NCI-H2196 (cell line): Measurements from ENCODE around the gene SERTAD2.

Experiments
- DNase-seq: peaks from one replicate; lab custom pipeline; 2025; ENCODE audit not compliant: unreplicated experiment; lab: John Stamatoyannopoulos, UW

SERTAD2 gene

GRCh38 chr2:64586883-64587481, 66.7 kb downstream of the SERTAD2 start:
- DNase-seq = peak; percentile 31

GRCh38 chr2:64586054-64586453, 67.7 kb downstream of the SERTAD2 start:
- DNase-seq = no peak

GRCh38 chr2:64582774-64583340, 70.9 kb downstream of the SERTAD2 start:
- no peak for DNase-seq

GRCh38 chr2:64581777-64582539, 71.8 kb downstream of the SERTAD2 start:
- no peak for DNase-seq
